Measurements from ENCODE around the gene PPT1.
"Not testable (repeated sequence)": the region's sequence is repeated elsewhere in the genome, so short reads cannot be mapped to it uniquely, and the experiment has no call there.

Gene PPT1

DNA sequence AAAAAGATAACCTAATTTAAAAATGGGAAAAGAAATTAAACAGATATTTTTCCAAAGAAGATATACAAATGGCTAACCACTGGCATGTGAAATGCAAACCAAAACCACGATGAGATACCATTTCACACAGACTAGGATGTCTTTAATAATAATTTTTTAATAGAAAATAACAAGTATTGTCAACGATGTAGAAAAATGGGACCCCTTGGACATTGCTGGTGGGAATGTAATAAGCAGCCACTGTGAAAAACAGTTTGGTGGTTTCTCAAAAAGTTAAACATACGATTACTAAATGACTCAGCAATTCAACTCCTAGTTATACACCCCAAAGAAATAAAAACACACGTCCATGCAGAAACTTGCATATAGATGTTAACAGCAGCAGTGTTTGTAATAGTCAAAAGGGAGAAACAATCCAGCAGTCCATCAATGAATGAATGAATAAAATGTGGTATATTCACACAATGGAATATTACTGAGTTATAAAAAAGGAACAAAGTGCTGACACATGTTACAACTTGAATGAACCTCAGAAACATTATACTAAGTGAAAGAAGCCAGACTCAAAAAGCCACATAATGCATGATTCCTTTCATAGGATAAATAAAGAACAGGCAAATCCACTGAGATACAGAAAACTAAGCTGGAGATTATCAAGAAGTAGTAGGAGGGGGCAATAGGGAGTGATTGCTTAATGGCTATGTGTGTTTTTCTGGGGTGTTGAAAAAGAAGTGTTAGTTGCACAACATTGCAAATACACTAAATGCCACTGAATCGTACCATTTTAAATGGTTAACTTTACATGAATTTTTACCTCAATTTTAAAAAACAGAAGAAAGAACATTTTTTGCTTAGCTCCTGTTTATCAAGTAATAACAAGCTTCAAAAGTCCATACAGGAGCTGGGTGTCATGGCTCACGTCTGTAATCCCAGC lies 4.1 kb downstream of the PPT1 start:
- DNase-seq (ENCODE audit: low read depth in 2 of 2, low spot score in 1 of 2), result no peak

DNA sequence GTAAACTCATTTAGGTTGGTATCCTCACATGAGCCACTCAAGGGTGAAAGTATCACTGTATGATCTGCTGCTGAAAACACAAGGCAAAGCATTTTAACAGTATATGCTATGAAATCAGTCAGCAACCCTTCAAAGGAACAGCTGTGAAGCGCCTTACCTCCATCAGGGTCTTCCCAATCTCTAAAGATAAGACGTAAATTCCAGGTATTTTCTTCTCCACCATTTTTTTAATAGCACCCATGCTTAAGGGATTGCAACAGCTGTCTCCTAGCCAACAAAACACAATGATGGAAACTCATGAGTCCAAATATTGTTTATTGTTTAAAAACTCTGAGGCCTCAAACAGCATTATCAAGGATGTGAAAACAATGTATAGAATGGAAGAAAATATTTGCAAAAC lies 4.8 kb downstream of the PPT1 start:
- no peak for DNase-seq (ENCODE audit: low read depth in 2 of 2, low spot score in 1 of 2)

DNA sequence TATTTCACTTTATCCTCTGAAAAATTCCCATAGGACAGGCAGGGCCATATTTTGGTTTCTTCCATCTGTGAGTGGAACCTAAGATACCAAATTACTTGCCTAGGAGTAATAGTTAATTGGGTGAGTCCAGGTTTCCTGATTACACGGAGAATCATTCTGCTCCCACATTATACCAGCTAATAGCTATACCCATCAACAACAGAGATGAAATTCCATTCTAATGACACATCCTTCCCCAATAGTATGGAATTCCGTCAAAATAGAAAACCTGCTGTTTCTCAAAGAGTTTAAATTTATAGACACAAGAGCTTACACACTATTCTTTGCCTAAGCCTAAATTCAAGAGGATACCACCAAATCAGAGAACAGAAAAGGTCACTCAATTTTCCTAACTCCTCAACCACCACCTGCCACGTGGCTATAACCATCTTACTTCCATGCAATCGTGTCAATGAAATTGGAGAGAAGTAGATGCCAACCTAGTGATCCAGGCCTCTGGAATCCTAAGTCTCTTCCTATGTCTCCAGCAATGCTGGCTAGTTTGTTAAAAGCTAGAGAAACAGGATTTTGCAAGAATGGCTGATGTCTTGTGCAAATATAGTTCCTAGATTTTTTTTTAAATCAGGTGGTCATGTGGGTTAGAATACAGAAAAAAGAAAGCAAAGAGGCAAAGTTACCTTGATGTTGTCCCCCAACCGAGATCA lies 6.2 kb downstream of the PPT1 start:
- DNase-seq (ENCODE audit: low read depth in 2 of 2, low spot score in 1 of 2), result no peak

DNA sequence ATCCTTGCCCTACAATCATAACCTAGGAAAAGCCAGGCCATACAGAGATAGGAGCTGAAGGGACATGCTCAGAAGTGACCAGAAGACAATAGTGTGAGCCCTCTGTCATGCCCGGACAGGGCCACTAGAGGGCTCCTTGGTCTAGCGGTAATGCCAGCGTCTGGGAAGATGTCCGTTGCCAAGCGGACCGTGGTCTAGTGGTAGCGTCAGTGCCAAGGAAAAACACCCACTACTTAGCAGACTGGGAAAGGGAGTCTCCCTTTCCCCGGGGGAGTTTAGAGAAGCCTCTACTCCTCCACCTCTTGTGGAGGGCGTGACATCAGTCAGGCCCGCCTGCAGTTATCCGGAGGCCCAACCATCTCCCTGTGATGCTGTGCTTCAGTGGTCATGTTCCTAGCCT lies 12.3 kb downstream of the PPT1 start:
- DNase-seq (ENCODE audit: low read depth in 2 of 2, low spot score in 1 of 2), result not testable (repeated sequence)

DNA sequence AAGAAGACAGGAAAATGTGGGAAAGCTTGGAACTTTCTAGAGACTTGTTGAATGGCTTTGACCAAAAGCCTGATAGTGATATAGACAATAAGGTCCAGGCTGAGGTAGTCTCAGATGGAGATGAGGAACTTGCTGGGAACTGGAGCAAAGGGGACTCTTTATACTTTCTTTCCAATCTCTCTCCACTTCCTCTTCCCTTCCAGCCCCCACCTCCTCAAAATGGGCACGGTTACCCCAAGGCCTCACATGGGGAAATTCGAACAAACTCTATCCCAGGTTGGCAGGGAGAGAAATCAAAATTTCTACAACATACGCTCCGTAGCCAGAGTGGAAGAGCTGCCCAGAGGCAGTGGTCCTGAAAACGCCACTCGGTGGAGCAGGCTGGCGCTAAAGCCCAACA lies 15.2 kb downstream of the PPT1 start:
- no peak for DNase-seq (ENCODE audit: low read depth in 2 of 2, low spot score in 1 of 2)

DNA sequence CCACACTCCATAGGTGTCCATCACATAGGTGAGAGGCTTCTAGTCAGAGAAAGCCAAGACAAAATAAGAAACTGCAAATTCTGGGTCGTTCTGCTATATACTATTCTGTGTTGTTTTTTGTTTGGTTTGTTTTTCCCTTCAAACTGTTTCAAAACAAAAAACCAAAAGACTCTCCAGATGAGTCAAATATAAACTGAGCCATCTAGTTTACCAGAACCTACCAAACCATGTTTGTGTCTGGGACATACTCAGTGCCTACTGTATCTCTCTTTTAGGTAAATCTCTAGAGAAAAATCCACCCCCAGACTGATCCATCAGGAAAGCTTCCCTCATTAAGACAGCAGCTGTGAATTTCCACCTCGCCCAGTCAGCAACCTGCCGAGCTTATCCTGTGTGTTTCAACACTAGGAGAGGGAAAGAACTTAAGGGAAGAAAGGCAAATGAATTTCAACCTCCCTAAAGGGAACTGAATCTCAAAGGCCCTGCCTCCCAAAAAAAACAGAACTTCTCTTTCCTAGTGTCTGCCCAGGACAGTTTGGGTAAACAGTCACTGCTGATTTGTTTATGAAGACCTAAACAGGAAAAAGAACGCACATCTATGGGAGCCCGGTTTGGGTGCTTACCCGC lies 17.2 kb downstream of the PPT1 start:
- no peak for DNase-seq (ENCODE audit: low read depth in 2 of 2, low spot score in 1 of 2)

DNA sequence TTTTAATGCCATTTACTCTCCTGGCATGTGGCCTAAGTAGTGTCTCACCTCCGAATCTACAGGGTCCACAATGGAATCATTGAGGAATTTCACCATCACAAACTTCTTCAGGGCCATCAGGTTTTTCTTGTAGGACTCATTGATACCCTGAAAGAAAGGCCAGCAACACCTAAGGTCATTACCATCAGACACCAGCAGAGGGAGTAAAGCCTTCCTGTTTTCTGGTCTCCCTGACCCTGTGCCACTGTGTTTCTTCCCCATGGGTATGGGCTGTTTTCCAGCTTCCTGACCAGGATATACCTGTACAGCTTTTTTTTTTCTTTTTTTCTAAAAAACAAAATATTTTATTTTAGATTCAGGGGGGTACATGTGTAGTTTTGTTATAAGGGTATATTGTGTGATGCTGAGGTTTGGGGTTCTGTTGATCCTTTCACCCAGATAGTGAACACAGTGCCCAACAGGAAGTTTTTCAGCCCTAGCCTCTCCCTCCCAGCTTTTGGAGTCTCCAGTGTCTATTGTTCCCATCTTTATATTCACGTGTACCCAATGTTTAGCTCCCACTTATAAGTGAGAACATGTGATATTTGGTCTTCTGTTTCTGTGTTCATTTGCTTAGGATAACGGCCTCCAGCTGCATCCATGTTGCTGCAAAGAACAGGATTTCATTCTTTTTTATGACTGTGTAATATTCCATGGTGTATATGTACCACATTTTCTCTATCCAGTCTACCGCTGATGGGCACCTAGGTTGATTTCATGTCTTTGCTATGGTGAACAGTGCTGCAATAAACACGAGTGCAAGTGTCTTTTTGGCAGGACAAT lies 18.3 kb downstream of the PPT1 start:
- peak in 1 of 2 donors; percentile 17 for DNase-seq (ENCODE audit: low read depth in 2 of 2, low spot score in 1 of 2)

DNA sequence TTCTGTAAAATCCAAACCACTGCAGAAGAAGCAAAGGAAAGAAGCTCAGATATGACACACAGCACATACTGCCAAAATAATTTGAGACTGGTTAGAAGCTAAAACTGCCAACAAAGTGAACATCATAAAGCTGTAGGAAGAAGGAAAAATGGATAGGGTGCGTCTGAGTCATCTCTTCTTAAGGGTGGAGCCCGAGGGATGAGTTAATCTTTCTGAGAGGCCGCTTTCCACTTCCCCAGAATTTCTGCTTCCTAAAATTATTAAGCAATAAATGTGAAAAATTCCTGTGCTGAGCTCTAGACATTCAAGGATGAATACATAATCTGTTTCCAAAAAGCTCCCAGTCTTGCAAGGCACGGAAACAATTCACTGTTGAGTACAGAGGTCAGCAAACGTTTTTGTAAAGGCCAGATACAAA lies 20.1 kb downstream of the PPT1 start:
- DNase-seq (ENCODE audit: low read depth in 2 of 2, low spot score in 1 of 2), result no peak

DNA sequence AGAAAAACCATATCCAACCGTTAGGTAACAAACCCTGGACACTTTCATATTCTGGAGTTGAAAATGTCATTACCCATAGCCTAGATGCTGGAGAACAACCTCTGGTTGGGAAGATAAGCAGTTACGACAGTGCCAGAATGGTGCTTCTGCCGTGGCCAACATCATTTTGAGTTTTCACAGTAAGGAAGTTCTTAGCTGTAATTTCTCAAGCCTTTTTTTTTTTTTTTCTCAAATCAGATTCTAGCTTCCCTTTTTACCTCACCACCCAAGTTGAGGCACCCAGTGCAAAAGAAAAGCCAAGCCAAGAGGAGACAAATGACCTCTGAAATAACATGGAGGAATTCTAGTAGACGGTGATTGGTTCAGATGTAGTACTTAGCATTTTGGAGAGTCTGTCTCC lies 21.8 kb downstream of the PPT1 start:
- DNase-seq (ENCODE audit: low read depth in 2 of 2, low spot score in 1 of 2), result no peak

DNA sequence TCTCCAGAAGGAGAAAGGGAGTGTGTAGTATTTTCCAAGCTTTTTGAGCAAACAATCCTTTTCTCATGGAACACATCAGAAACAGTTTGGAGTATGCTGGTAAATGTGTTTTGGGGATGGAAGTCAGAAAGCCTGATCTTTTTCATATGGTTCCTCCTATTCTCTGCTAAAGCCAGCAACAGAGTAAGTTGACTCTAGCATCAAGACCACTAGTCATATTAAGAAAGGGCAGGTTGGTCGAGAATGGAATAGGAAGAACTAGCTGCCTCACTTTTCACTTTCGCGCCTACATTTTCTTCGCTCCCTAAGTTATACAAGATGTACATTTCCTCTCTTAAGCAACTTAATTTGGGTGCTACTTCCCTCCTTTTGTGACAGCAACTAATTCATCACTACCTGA lies 24.0 kb downstream of the PPT1 start:
- DNase-seq (ENCODE audit: low read depth in 2 of 2, low spot score in 1 of 2), result no peak

DNA sequence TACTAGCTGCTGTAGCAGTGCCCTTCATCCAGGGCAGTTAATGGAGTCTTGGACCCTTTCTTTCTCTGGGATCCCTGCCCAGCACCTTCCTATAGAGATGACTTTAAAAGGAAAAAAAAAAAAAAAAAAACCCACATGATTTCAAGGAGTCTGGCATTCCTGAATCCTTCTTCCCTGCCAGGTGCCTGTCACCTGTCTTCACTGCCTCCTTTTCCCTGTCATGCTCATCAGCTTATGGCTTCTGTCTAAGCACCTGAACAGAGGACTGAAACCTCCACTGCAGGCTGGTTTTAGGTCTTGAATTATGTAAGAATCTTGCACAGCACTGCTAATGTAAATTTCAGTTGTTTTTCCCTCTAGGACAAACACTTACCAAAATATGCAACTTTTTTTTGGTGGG lies 24.9 kb downstream of the PPT1 start:
- DNase-seq (ENCODE audit: low read depth in 2 of 2, low spot score in 1 of 2), result no peak

DNA sequence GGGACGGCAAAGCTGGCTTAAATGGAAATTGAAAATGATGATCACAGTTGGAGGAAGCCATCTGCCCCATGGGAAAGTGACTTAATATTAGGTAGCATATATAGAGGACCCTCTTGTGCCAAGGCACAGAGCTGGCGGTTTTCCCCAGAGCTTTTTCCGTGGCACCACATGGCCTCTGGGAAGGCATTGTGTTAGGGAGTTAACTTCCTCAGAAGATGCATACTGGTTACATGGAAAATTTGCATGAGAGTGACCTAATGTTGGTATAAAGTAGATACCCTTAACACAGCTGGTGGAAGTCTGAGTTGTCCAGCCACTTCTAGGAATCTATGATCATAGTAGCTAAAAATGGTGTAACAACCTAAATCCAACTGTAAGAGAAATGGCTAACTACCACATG lies 29.2 kb downstream of the PPT1 start:
- no peak for DNase-seq (ENCODE audit: low read depth in 2 of 2, low spot score in 1 of 2)

DNA sequence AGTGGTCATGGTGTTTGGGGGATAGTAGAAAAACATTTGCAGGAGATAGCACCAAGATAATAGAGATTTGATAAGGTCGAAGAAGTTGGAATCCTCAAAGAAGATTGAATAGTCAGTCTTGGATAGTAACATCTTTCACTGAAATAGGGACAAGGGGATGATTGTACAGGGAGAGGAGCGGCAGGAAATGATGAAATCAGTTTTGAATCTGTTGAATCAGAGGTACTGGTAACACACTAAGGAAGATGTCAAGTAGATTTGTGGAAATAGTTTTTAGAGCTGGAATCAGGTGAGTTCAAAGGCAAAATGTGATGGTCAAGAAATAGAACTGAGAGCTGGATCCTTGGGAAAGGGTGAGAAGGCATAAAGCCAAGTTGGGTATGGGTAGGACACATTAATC lies 30.0 kb downstream of the PPT1 start:
- no peak for DNase-seq (ENCODE audit: low read depth in 2 of 2, low spot score in 1 of 2)

DNA sequence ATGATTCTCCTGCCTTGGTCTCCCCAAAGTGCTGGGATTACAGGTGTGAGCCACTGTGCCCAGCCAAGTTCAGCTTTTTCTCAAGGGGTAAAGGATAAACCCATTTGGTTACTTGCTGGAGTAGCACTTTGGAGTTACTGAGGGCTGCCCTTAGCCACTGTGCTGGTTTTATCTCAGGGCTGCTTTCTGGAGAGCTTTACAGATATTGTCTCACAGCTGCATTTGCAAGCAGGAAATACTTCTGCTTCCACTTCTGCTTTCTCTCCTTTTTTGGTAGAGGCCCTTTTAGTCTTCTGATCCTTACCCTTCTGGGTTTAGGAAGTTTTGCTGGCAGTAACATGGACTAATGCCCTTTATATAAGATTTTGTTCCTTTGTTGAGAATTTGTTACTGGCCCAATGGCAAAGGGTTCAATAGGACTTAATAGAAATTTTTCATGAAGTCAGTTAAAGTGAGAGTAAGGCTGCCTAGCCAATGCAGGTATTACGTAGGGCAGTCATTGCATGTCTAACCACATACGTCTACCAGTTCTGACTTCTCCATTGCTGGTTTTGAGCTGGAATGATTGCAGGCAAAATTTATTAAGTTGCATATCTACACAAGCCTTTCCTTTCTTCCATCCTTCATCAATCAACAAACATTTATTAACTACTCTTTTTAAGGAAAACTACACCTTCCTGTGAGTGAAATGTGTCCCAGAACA lies 32.1 kb downstream of the PPT1 start:
- no peak for DNase-seq (ENCODE audit: low read depth in 2 of 2, low spot score in 1 of 2)

DNA sequence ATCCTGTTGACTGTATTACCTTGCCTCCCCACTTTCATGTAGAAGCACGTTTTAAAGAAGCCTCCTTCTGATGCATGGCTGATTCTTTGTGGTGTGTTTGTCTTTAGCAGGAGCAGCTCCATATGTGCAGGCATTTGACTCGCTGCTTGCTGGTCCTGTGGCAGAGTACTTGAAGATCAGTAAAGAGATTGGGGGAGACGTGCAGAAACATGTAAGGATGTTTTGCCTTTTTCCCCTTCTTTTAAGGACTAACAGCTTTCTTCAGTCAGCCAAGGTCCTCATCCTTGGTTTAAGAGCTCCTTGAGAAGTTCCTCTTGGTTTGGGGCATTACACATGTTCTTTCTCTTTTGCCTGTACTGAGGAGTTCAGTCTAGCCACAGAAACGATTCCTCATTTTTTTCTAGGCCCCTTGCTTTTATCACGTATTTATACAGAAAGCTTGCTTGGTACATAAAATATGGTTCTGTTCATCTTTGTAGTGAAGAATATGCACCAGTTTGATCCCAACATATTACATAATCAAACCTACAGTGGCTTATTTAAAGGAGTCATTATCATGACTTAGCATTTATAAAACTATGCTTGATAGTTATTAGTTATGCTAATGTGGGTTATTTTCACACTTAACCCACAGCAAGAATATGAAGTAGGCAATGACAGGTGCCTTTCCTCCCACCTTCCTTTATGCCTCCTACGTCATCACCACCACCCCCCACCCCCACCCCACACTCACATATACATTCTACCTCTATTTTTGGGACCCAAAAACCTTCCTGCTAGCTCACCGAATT lies 36.9 kb downstream of the PPT1 start:
- no peak for DNase-seq (ENCODE audit: low read depth in 2 of 2, low spot score in 1 of 2)

DNA sequence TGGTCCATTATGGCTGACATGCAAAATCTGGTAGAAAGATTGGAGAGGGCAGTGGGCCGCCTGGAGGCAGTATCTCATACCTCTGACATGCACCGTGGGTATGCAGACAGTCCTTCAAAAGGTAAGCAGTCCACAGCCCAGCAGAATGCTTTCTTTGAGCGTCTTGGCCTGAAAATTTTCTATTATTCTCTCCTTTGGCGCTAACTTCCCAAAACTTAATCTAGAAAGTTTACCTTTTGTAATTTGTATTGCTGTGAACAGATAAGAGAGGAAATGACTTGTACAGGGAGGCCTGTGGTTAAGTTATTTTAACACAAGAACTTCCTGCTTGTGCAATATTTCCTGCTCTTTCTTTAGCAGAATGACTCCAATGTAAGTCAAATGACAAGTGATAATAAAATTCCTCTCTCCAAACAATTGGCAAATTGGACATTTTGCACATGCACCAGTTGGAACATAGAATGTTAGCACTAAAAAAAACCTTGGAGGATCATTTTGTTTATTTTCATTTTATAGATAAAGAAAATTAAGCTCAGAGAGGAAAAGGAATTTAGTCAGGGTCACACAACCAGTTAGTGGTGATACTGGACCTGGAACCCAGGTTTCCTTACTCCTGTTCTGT lies 37.6 kb downstream of the PPT1 start:
- DNase-seq (ENCODE audit: low read depth in 2 of 2, low spot score in 1 of 2), result no peak

DNA sequence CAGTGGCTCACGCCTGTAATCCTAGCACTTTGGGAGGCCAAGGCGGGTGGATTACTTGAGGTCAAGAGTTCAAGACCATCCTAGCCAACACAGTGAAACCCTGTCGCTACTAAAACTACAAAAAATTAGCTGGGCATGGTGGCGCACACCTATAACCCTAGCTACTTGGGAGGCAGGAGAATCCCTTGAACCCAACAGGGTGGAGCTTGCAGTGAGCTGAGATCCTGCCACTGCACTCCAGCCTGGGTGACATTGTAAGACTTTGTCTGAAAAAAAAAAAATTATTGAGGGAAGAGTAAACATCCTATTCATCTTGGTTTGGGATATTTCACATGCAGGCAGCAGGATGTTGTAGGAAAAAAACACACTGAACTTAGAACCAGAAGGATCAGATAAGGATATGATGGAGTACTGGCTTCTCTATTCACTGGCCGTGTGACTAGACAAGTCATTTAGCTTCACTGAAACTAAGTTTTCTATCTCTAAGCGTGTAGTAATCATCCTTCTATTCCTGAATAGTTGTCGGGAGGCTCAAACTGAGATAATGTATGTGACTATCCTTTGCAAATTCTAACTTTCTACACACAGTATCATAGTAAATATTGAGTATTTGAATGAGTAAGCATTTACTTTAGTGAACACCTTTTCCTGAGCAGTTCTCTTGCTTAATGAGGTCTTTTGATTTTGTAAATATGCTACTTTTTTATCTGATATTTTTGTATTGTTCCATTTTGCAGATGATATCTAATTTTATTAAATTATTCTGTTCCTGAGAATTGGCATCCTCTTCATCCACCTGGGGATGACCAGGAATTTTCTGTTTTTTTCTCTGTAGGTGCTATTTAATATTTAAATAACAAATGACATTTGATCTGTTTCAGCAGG lies 38.4 kb downstream of the PPT1 start:
- no peak for DNase-seq (ENCODE audit: low read depth in 2 of 2, low spot score in 1 of 2)

DNA sequence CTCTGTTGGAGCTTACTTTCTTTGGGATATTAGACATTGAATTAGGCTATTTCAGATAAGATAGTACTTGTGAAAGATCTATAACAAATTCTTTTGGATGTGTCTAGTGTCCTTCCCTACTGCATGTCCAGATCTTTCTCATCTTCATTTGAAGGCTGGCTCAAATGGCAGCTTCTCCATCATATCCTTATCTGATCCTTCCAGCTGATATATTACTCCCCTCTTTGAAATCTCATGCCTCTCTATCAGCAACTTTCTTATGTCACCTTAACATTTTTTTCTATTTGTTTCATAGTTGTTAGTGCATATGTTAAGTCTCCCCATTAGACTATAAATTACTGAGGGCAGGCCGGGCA lies 39.0 kb downstream of the PPT1 start:
- DNase-seq (ENCODE audit: low read depth in 2 of 2, low spot score in 1 of 2), result no peak
